HG03354 (cell line): ENCODE data around the gene CYP2R1.
"Not testable (repeated sequence)": the region's sequence is repeated elsewhere in the genome, so short reads cannot be mapped to it uniquely, and the experiment has no call there.

Source experiments
- ATAC-seq: cut with Tn5 transposase; IDR thresholded peaks from one replicate; pipeline ENCODE4 v1.9.1; 2021; ENCODE audit warnings: mild to moderate bottlenecking; ENCODE audit not compliant: unreplicated experiment, poor library complexity, severe bottlenecking

CYP2R1 gene

GRCh38 chr11:14894657-14895598 lies 2.9 kb upstream of the CYP2R1 start:
- ATAC-seq, result no peak

GRCh38 chr11:14892577-14892976 lies 546 bp upstream of the CYP2R1 start:
- ATAC-seq, result no peak

GRCh38 chr11:14891143-14892035 lies 642 bp downstream of the CYP2R1 start:
- ATAC-seq, result peak; percentile 59

DNA sequence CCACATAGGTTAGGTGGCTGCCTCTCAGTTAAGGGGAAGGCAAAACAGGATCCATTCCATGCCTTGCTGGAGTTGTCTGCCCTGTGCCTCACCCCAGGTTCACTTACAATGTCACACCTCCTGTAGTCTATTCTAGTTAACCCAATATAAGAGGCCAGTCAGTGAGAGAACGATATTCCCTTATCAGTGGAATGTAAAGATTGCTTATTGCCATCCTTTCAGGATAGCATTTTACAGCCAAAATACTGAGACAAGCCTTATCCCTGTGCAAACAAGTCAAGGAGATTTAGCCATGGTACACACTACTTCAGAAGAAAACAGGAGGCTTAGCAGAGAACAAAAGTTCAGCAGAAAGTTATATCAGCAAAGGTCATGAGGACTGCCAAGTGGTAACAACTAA lies 5.5 kb downstream of the CYP2R1 start:
- ATAC-seq, result no peak

- ATAC-seq, result no peak
These were observed 7.3 kb downstream of the CYP2R1 start for GRCh38 chr11:14884667-14885273.

DNA sequence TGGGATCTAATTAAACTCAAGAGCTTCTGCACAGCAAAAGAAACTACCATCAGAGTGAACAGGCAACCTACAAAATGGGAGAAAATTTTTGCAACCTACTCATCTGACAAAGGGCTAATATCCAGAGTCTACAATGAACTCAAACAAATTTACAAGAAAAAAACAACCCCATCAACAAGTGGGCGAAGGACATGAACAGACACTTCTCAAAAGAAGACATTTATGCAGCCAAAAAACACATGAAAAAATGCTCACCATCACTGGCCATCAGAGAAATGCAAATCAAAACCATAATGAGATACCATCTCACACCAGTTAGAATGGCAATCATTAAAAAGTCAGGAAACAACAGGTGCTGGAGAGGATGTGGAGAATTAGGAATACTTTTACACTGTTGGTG lies 8.3 kb downstream of the CYP2R1 start:
- not testable (repeated sequence) for ATAC-seq

DNA sequence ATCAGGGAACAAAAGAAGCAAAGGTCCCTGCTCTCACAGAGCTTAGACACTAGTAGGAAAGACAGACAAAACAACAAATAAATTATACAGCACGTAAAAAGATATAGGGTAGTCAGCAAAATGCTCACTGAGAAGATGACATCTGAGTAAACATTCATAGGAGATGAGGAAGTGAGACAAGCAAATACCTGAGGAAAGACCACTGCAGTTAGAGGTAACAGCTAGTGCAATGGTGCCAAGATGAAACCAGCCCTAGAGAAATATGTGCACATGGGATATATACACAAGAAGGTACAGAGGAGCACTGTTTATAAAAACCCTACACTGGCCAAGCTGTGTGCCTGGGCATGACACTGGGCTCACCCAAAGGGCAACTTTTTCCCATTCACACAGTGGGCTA lies 9.8 kb downstream of the CYP2R1 start:
- ATAC-seq, result no peak

DNA sequence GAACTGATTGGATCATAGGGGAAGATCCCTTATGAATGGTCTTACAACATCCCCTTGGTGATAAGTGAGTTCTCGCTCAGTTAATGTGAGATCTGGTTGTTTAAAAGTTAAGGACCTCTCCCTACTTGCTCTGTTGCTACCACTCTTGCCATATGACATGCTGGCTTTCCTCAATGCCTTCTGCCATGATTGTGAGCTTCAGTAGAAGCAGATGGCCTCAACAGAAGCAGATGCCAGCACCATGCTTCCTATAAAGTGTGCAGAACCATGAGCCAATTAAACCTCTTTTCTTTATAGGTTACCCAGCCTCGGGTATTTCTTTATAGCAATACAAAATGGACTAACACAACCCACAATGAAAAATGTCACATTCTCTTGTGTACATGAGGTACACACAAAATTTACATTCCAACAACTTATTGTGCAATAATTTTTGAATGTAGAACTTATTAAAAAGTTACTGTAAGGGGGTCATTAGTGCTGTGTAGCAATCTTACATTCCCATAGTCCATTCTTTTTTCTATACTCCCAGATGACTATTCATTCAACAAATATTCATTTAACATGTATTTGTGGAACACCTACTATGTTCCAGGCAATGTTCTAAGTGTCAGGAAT lies 10.3 kb downstream of the CYP2R1 start:
- ATAC-seq, result no peak

- no peak for ATAC-seq
These were observed 16.9 kb downstream of the CYP2R1 start for GRCh38 chr11:14875163-14875562.

DNA sequence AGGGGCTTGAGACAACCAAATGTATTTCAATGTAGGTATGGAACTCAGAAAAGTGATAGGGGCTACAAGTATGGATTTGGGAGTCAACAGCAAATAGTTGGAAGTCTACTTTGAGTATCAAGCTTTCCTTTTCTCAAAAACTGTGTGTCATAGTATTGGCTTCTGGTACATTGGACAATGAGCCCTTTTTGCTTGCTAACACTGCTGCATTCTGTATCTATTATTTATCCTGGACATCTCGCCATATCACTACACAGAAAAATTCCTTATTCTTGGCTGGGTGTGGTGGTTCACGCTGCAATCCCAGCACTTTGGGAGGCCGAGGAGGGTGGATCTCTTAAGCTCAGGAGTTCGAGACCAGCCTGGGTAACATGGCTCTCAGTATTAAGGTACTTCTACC lies 18.4 kb downstream of the CYP2R1 start:
- ATAC-seq, result no peak

DNA sequence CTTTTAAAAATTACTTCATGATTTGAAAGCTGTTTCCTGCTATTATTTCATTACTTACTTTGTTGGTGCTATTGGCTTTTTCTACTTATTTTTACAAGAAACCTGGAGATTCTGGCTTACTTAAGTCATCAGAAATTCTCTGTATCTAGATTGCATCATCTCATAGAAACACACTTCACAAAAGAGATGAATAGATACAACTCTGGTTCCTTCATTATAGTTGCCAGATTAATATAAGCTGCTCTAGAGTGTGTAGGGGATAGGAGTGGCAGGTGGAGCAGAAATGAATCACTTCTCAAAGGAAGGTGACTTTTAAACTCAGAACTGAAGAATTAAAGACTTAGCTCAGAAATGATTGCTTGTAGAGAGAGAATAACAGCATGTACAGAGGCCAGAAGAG lies 20.0 kb downstream of the CYP2R1 start:
- no peak for ATAC-seq

DNA sequence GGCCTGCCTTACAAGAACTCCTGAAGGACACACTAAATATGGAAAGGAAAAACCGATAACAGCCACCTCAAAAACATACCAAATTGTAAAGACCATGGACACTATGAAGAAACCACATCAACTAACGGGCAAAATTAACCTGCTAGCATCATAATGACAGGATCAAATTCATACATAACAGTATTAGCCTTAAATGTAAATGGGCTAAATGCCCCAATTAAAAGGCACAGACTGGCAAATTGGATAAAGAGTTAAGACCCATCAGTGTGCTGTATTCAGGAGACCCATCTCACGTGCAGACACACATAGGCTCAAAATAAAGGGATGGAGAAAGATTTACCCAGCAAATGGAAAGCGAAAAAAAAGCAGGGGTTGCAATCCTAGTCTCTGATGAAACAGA lies 28.3 kb downstream of the CYP2R1 start:
- not testable (repeated sequence) for ATAC-seq

- ATAC-seq, result no peak
These were observed 30.4 kb downstream of the CYP2R1 start for GRCh38 chr11:14861680-14862079.

GRCh38 chr11:14860511-14860910 lies 31.5 kb downstream of the CYP2R1 start:
- no peak for ATAC-seq

DNA sequence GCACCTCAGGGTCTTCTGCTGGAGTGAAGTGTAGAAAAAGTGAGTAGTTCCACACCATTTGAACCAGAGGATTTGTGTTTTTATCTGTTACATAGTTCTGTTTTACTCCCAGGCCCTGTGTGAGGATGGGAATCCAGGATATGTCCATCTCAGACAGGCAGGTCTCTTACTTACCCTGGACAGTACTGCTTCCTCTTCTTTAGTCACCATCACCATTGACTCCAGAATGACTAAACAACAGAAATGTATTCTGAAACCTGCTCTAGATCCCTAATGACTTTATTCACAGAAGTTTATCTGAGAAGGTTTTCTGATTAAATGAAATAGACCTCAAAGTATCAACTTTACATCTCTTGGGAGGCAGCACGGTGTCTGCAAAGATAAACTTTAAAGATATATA lies 33.6 kb downstream of the CYP2R1 start:
- no peak for ATAC-seq

DNA sequence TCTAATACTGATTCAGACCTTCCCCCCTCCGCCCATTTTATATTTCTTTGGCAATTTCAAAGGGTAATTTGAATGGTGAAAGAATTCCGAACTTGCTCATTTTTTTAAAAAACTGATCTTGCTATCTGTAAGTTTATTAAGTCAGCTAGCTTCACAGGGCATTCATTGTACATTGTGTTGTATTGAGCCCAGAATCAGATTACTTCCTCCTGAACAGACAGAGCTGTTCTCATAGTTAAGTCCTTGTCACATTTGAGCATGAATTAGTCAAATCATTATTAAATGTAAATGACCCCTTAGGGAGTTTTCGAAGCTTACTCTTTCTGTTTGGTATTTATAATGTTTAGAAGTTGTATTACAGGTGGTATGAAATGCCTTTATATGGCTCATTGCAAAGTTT lies 34.4 kb downstream of the CYP2R1 start:
- no peak for ATAC-seq

DNA sequence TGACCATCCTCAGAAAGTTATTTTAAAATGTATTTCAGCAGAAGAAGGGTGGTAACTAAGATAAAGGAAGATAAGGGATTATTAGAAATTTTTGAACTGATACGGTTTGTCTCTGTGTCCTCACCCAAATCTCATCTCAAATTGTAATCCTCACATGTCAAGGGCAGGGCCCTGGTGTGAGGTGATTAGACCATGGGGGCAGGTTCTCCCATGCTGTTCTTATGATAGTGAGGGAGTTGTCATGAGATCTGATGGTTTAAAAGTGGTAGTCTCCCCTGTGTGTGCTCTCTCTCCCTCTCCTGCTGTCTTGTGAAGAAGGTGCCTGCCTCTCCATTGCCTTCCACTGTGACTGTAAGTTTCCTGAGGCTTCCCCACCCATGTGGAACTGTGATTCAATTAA lies 36.1 kb downstream of the CYP2R1 start:
- ATAC-seq, result no peak

DNA sequence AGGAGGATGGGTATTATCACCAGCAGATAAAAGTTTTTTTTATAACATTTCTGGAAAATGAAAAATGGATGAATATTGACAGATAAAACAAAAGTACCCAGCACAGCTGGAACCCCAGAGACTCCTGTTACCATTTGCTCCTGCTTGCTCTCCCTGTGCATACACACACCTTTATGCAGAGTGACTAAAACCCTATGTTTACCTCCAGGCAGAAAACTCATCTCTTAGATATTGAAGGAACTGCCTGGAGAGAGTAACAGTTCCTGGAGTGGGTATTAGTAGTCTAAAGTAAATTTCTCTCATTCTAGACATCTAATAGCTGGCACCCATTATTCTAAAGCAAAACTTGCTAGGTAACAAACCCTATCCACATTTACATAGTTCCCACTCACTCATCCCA lies 38.0 kb downstream of the CYP2R1 start:
- ATAC-seq, result no peak

GRCh38 chr11:14852571-14853177 lies 39.4 kb downstream of the CYP2R1 start:
- no peak for ATAC-seq
